Immature natural killer cell (primary cell): ENCODE measurements around the gene ST7L. TPM values are rescaled to one million over a fixed set of nuclear protein-coding genes. Genes with fewer than 3 reads are reported as not detected.
"Not testable (repeated sequence)": the region's sequence is repeated elsewhere in the genome, so short reads cannot be mapped to it uniquely, and the experiment has no call there.

Experiments used
- DNase-seq, 3 donors: peaks; one replicate each; pipeline ENCODE4 v3.0.0; 2022; ENCODE audit warnings: mixed read lengths in 1 of 3
- H3K27ac Mint-ChIP-seq, 6 donors: one replicate each; pipeline ENCODE4 v1.8.0; 2020; ENCODE audit warnings: mixed read lengths in 6 of 6, mild to moderate bottlenecking in 5 of 6, inconsistent platforms in 4 of 6, moderate library complexity in 3 of 6
- H3K27me3 Mint-ChIP-seq, 3 donors: one replicate each; pipeline ENCODE4 v1.8.0; 2020 to 2021; ENCODE audit warnings: low read depth in 3 of 3, mild to moderate bottlenecking in 3 of 3, mixed read lengths in 3 of 3, moderate library complexity in 3 of 3, inconsistent platforms in 1 of 3
- H3K36me3 Mint-ChIP-seq, 3 donors: one replicate each; pipeline ENCODE4 v1.8.0; 2020; ENCODE audit warnings: mixed read lengths in 3 of 3, inconsistent platforms in 2 of 3, mild to moderate bottlenecking in 2 of 3
- H3K4me1 Mint-ChIP-seq, 2 donors: one replicate each; pipeline ENCODE4 v1.8.0; 2020; ENCODE audit warnings: inconsistent platforms in 2 of 2, mild to moderate bottlenecking in 2 of 2, mixed read lengths in 2 of 2, moderate library complexity in 1 of 2
- H3K4me3 Mint-ChIP-seq, 5 donors: one replicate each; pipeline ENCODE4 v1.8.0; 2020; ENCODE audit warnings: mild to moderate bottlenecking in 5 of 5, mixed read lengths in 5 of 5, inconsistent platforms in 3 of 5, moderate library complexity in 3 of 5
- H3K9me3 Mint-ChIP-seq, 6 donors: one replicate each; pipeline ENCODE4 v1.8.0; 2020; ENCODE audit warnings: mild to moderate bottlenecking in 6 of 6, mixed read lengths in 6 of 6, inconsistent platforms in 4 of 6, moderate library complexity in 3 of 6
- polyA plus RNA-seq, 3 donors: library from polyadenylated mRNA; unstranded; fragments of 300-500 nt; fragmentation: Illumina TruSeq; gene quantifications; one replicate each; pipeline ENCODE4 v1.2.3, GENCODE V29; 2021

The ST7L gene
- polyA plus RNA-seq, 3 donors from 2014 or later: 8.4 to 15.2 (median 11.4) TPM

- H3K36me3 Mint-ChIP-seq: no peaks in the 10 kb centered on the region
- peaks cover 7 to 18% of the 10 kb centered on the region in 2 donors for H3K4me1 Mint-ChIP-seq
- H3K27ac Mint-ChIP-seq: no peak overlapping the region
- peaks cover 14 to 20% (median 19%) of the 10 kb centered on the region in 3 donors for H3K27me3 Mint-ChIP-seq
- H3K9me3 Mint-ChIP-seq: peaks cover 0 to 2% (median 0%) of the 10 kb centered on the region in 6 donors
- no peak for DNase-seq
- no peak overlapping the region for H3K4me3 Mint-ChIP-seq
Measured at GRCh38 chr1:112504001-112504660, 114.8 kb downstream of the ST7L start.

GRCh38 chr1:112502826-112503225 lies 116.1 kb downstream of the ST7L start:
- H3K27me3 Mint-ChIP-seq: peaks cover 16 to 20% (median 19%) of the 10 kb centered on the region in 3 donors
- peaks cover 0 to 2% (median 0%) of the 10 kb centered on the region in 6 donors for H3K9me3 Mint-ChIP-seq
- peaks cover 7 to 12% of the 10 kb centered on the region in 2 donors for H3K4me1 Mint-ChIP-seq
- no peak for DNase-seq
- peak overlapping the region in 2 of 5 donors; percentile 8 for H3K4me3 Mint-ChIP-seq
- no peak overlapping the region for H3K27ac Mint-ChIP-seq
- H3K36me3 Mint-ChIP-seq: no peaks in the 10 kb centered on the region

GRCh38 chr1:112501810-112502641 lies 116.9 kb downstream of the ST7L start:
- peaks cover 12 to 19% (median 16%) of the 10 kb centered on the region in 3 donors for H3K27me3 Mint-ChIP-seq
- peak overlapping the region; percentile 31 to 78 (median 70) for H3K4me3 Mint-ChIP-seq
- H3K9me3 Mint-ChIP-seq: peaks cover 0 to 2% (median 0%) of the 10 kb centered on the region in 6 donors
- H3K36me3 Mint-ChIP-seq: no peaks in the 10 kb centered on the region
- peak; percentile 26 to 45 (median 38) for DNase-seq
- peaks cover 0 to 5% of the 10 kb centered on the region in 2 donors for H3K4me1 Mint-ChIP-seq
- H3K27ac Mint-ChIP-seq: no peak overlapping the region

GRCh38 chr1:112496290-112496689 lies 122.7 kb downstream of the ST7L start:
- Mint-ChIP-seq H3K4me1 (no peaks in the 10 kb centered on the region), H3K9me3 (no peaks in the 10 kb centered on the region), H3K27ac (no peak overlapping the region), H3K36me3 (peaks cover 0 to 4% (median 0%) of the 10 kb centered on the region in 3 donors), H3K4me3 (no peak overlapping the region), H3K27me3 (peaks cover 1 to 8% (median 5%) of the 10 kb centered on the region in 3 donors)
- DNase-seq: no peak

GRCh38 chr1:112493351-112493750 lies 125.6 kb downstream of the ST7L start:
- peaks cover 3 to 6% (median 3%) of the 10 kb centered on the region in 3 donors for H3K27me3 Mint-ChIP-seq
- no peak overlapping the region for H3K4me3 Mint-ChIP-seq
- H3K27ac Mint-ChIP-seq: no peak overlapping the region
- no peaks in the 10 kb centered on the region for H3K4me1 Mint-ChIP-seq
- H3K36me3 Mint-ChIP-seq: peaks cover 0 to 4% (median 0%) of the 10 kb centered on the region in 3 donors
- no peaks in the 10 kb centered on the region for H3K9me3 Mint-ChIP-seq
- no peak for DNase-seq

- peaks cover 0 to 4% (median 0%) of the 10 kb centered on the region in 3 donors for H3K36me3 Mint-ChIP-seq
- no peak overlapping the region for H3K27ac Mint-ChIP-seq
- no peaks in the 10 kb centered on the region for H3K4me1 Mint-ChIP-seq
- no peaks in the 10 kb centered on the region for H3K9me3 Mint-ChIP-seq
- peaks cover 3 to 6% (median 3%) of the 10 kb centered on the region in 3 donors for H3K27me3 Mint-ChIP-seq
- no peak for DNase-seq
- H3K4me3 Mint-ChIP-seq: no peak overlapping the region
Measured at GRCh38 chr1:112492076-112492475, 126.9 kb downstream of the ST7L start.

- no peaks in the 10 kb centered on the region for H3K36me3 Mint-ChIP-seq
- no peak overlapping the region for H3K4me3 Mint-ChIP-seq
- no peaks in the 10 kb centered on the region for H3K4me1 Mint-ChIP-seq
- H3K27me3 Mint-ChIP-seq: peaks cover 2 to 9% (median 3%) of the 10 kb centered on the region in 3 donors
- H3K9me3 Mint-ChIP-seq: no peaks in the 10 kb centered on the region
- H3K27ac Mint-ChIP-seq: no peak overlapping the region
- no peak for DNase-seq
Measured at GRCh38 chr1:112488141-112488540, 130.8 kb downstream of the ST7L start.

GRCh38 chr1:112487686-112488085 lies 131.3 kb downstream of the ST7L start:
- H3K4me1 Mint-ChIP-seq, H3K4me3 Mint-ChIP-seq, H3K9me3 Mint-ChIP-seq, H3K36me3 Mint-ChIP-seq, DNase-seq, H3K27ac Mint-ChIP-seq: not testable (repeated sequence)
- peaks cover 2 to 13% (median 5%) of the 10 kb centered on the region in 3 donors for H3K27me3 Mint-ChIP-seq

- H3K36me3 Mint-ChIP-seq, DNase-seq, H3K4me1 Mint-ChIP-seq, H3K27ac Mint-ChIP-seq, H3K9me3 Mint-ChIP-seq, H3K4me3 Mint-ChIP-seq: not testable (repeated sequence)
- H3K27me3 Mint-ChIP-seq: peaks cover 0 to 15% (median 3%) of the 10 kb centered on the region in 3 donors
Measured at GRCh38 chr1:112486063-112486462, 132.9 kb downstream of the ST7L start.

- Mint-ChIP-seq H3K4me3 (no peak overlapping the region), H3K36me3 (peaks cover 3 to 24% (median 5%) of the 10 kb centered on the region in 3 donors), H3K27ac (no peak overlapping the region), H3K9me3 (peaks cover 11 to 29% (median 23%) of the 10 kb centered on the region in 6 donors), H3K4me1 (no peaks in the 10 kb centered on the region), H3K27me3 (peaks cover 10 to 21% (median 10%) of the 10 kb centered on the region in 3 donors)
- DNase-seq: no peak
Measured at GRCh38 chr1:112478314-112478713, 140.6 kb downstream of the ST7L start.

GRCh38 chr1:112477550-112477949 lies 141.4 kb downstream of the ST7L start:
- peaks cover 3 to 24% (median 5%) of the 10 kb centered on the region in 3 donors for H3K36me3 Mint-ChIP-seq
- no peaks in the 10 kb centered on the region for H3K4me1 Mint-ChIP-seq
- peaks cover 8 to 14% (median 10%) of the 10 kb centered on the region in 3 donors for H3K27me3 Mint-ChIP-seq
- DNase-seq: no peak
- H3K9me3 Mint-ChIP-seq: peaks cover 11 to 29% (median 23%) of the 10 kb centered on the region in 6 donors
- H3K4me3 Mint-ChIP-seq: no peak overlapping the region
- no peak overlapping the region for H3K27ac Mint-ChIP-seq
